T-helper 17 cell (primary cell): Measurements from ENCODE around the gene C9. TPM values are rescaled to one million over a fixed set of nuclear protein-coding genes. Genes with fewer than 3 reads are reported as not detected.

Experiments used
- ATAC-seq: fragments of 150-1000 bp; cut with Tn5 transposase; 2 replicates; pipeline ENCODE4 v1.10.0; 2021; ENCODE audit warnings: mild to moderate bottlenecking, moderate library complexity
- DNase-seq, 3 donors: peaks; one replicate each; pipeline versions ENCODE4 v3.0.0 to v3.0.0-alpha.2; 2020 to 2021
- H3K9me3 ChIP-seq: one replicate; pipeline ENCODE4 v1.7.0; 2013; ENCODE audit warnings: low read length, mild to moderate bottlenecking; ENCODE audit not compliant: control insufficient read depth, poor library complexity, severe bottlenecking
- H3K27ac Mint-ChIP-seq: one replicate; pipeline ENCODE4 v1.8.0; 2022; ENCODE audit warnings: mild to moderate bottlenecking, moderate library complexity, mixed read lengths
- H3K27me3 Mint-ChIP-seq: one replicate; pipeline ENCODE4 v1.8.0; 2022; ENCODE audit warnings: mixed read lengths
- H3K36me3 Mint-ChIP-seq: one replicate; pipeline ENCODE4 v1.8.0; 2022; ENCODE audit warnings: low read depth, mixed read lengths
- H3K4me1 Mint-ChIP-seq: one replicate; pipeline ENCODE4 v1.8.0; 2022; ENCODE audit warnings: mild to moderate bottlenecking, mixed read lengths
- H3K4me3 Mint-ChIP-seq: one replicate; pipeline ENCODE4 v1.8.0; 2022; ENCODE audit warnings: mild to moderate bottlenecking, moderate library complexity, mixed read lengths
- total RNA-seq, 4 donors: library from RNA in 2 of 4; stranded (reverse) in 2 of 4; gene quantifications; one replicate each; pipeline ENCODE4 v1.2.3 and lab custom pipeline; 2022 to 2026

Gene C9
- total RNA-seq, 2 donors from 2014 or later, result not detected

- no peaks in the 10 kb centered on the region for H3K9me3 ChIP-seq
- no peak overlapping the region for H3K27ac Mint-ChIP-seq
- H3K4me1 Mint-ChIP-seq, result peaks cover 2% of the 10 kb centered on the region
- H3K4me3 Mint-ChIP-seq, result no peak overlapping the region
- peaks cover 8% of the 10 kb centered on the region for H3K27me3 Mint-ChIP-seq
- no peak for DNase-seq
- H3K36me3 Mint-ChIP-seq, result no peaks in the 10 kb centered on the region
- ATAC-seq, result no peak
These were observed 3.4 kb upstream of the C9 start for GRCh38 chr5:39367711-39368110.

- DNase-seq (no peak), ATAC-seq (no peak)
- H3K27me3 Mint-ChIP-seq, result no peaks in the 10 kb centered on the region
- H3K9me3 ChIP-seq, result no peaks in the 10 kb centered on the region
- H3K4me1 Mint-ChIP-seq, result peaks cover 2% of the 10 kb centered on the region
- H3K4me3 Mint-ChIP-seq, result no peak overlapping the region
- H3K36me3 Mint-ChIP-seq, result no peaks in the 10 kb centered on the region
- H3K27ac Mint-ChIP-seq, result no peak overlapping the region
These were observed 1.1 kb downstream of the C9 start for GRCh38 chr5:39363217-39363616.

- peaks cover 2% of the 10 kb centered on the region for H3K4me1 Mint-ChIP-seq
- H3K36me3 Mint-ChIP-seq, result no peaks in the 10 kb centered on the region
- H3K9me3 ChIP-seq, result no peaks in the 10 kb centered on the region
- no peak for ATAC-seq
- no peak overlapping the region for H3K27ac Mint-ChIP-seq
- H3K27me3 Mint-ChIP-seq, result no peaks in the 10 kb centered on the region
- H3K4me3 Mint-ChIP-seq, result no peak overlapping the region
- no peak for DNase-seq
These were observed 1.6 kb downstream of the C9 start for GRCh38 chr5:39362646-39363045.

- H3K4me1 Mint-ChIP-seq, result peaks cover 2% of the 10 kb centered on the region
- H3K4me3 Mint-ChIP-seq, result no peak overlapping the region
- no peak overlapping the region for H3K27ac Mint-ChIP-seq
- no peak for ATAC-seq
- no peaks in the 10 kb centered on the region for H3K9me3 ChIP-seq
- no peaks in the 10 kb centered on the region for H3K27me3 Mint-ChIP-seq
- DNase-seq, result no peak
- no peaks in the 10 kb centered on the region for H3K36me3 Mint-ChIP-seq
These were observed 3.0 kb downstream of the C9 start for GRCh38 chr5:39361306-39361705.

GRCh38 chr5:39360471-39361111 lies 3.7 kb downstream of the C9 start:
- no peaks in the 10 kb centered on the region for H3K9me3 ChIP-seq
- ATAC-seq (no peak), DNase-seq (no peak)
- Mint-ChIP-seq H3K36me3 (no peaks in the 10 kb centered on the region), H3K27me3 (no peaks in the 10 kb centered on the region), H3K4me3 (no peak overlapping the region), H3K4me1 (peaks cover 2% of the 10 kb centered on the region), H3K27ac (no peak overlapping the region)

GRCh38 chr5:39356263-39356662 lies 8.0 kb downstream of the C9 start:
- Mint-ChIP-seq H3K27me3 (no peaks in the 10 kb centered on the region), H3K4me3 (no peak overlapping the region), H3K27ac (no peak overlapping the region), H3K4me1 (peaks cover 2% of the 10 kb centered on the region), H3K36me3 (no peaks in the 10 kb centered on the region)
- H3K9me3 ChIP-seq, result no peaks in the 10 kb centered on the region
- DNase-seq (no peak), ATAC-seq (no peak)

GRCh38 chr5:39355324-39355723 lies 9.0 kb downstream of the C9 start:
- Mint-ChIP-seq H3K27me3 (no peaks in the 10 kb centered on the region), H3K36me3 (no peaks in the 10 kb centered on the region), H3K4me1 (peaks cover under 1% of the 10 kb centered on the region), H3K4me3 (no peak overlapping the region), H3K27ac (no peak overlapping the region)
- DNase-seq (no peak), ATAC-seq (no peak)
- no peaks in the 10 kb centered on the region for H3K9me3 ChIP-seq

GRCh38 chr5:39353717-39354399 lies 10.4 kb downstream of the C9 start:
- no peaks in the 10 kb centered on the region for H3K36me3 Mint-ChIP-seq
- H3K4me3 Mint-ChIP-seq, result no peak overlapping the region
- no peak for ATAC-seq
- H3K27me3 Mint-ChIP-seq, result no peaks in the 10 kb centered on the region
- no peaks in the 10 kb centered on the region for H3K9me3 ChIP-seq
- H3K27ac Mint-ChIP-seq, result no peak overlapping the region
- no peak for DNase-seq
- no peaks in the 10 kb centered on the region for H3K4me1 Mint-ChIP-seq

- H3K27me3 Mint-ChIP-seq, result no peaks in the 10 kb centered on the region
- H3K4me1 Mint-ChIP-seq, result no peaks in the 10 kb centered on the region
- H3K4me3 Mint-ChIP-seq, result no peak overlapping the region
- ATAC-seq, result no peak
- no peaks in the 10 kb centered on the region for H3K9me3 ChIP-seq
- DNase-seq, result no peak
- no peaks in the 10 kb centered on the region for H3K36me3 Mint-ChIP-seq
- H3K27ac Mint-ChIP-seq, result no peak overlapping the region
These were observed 11.3 kb downstream of the C9 start for GRCh38 chr5:39352951-39353350.

GRCh38 chr5:39352170-39352569 lies 12.1 kb downstream of the C9 start:
- Mint-ChIP-seq H3K4me3 (no peak overlapping the region), H3K4me1 (no peaks in the 10 kb centered on the region), H3K27ac (no peak overlapping the region), H3K36me3 (no peaks in the 10 kb centered on the region), H3K27me3 (no peaks in the 10 kb centered on the region)
- no peaks in the 10 kb centered on the region for H3K9me3 ChIP-seq
- DNase-seq (no peak), ATAC-seq (no peak)

GRCh38 chr5:39349484-39349883 lies 14.8 kb downstream of the C9 start:
- ATAC-seq (no peak), DNase-seq (no peak)
- Mint-ChIP-seq H3K36me3 (peaks cover 2% of the 10 kb centered on the region), H3K27me3 (no peaks in the 10 kb centered on the region), H3K4me1 (no peaks in the 10 kb centered on the region), H3K4me3 (no peak overlapping the region), H3K27ac (no peak overlapping the region)
- H3K9me3 ChIP-seq, result no peaks in the 10 kb centered on the region

GRCh38 chr5:39342460-39342859 lies 21.8 kb downstream of the C9 start:
- no peaks in the 10 kb centered on the region for H3K9me3 ChIP-seq
- DNase-seq, result no peak
- peaks cover 25% of the 10 kb centered on the region for H3K27me3 Mint-ChIP-seq
- no peak for ATAC-seq
- no peak overlapping the region for H3K27ac Mint-ChIP-seq
- peaks cover 2% of the 10 kb centered on the region for H3K36me3 Mint-ChIP-seq
- no peaks in the 10 kb centered on the region for H3K4me1 Mint-ChIP-seq
- no peak overlapping the region for H3K4me3 Mint-ChIP-seq

- ATAC-seq (no peak), DNase-seq (no peak)
- peaks cover 2% of the 10 kb centered on the region for H3K36me3 Mint-ChIP-seq
- H3K4me1 Mint-ChIP-seq, result no peaks in the 10 kb centered on the region
- peaks cover 25% of the 10 kb centered on the region for H3K27me3 Mint-ChIP-seq
- no peak overlapping the region for H3K4me3 Mint-ChIP-seq
- no peaks in the 10 kb centered on the region for H3K9me3 ChIP-seq
- H3K27ac Mint-ChIP-seq, result no peak overlapping the region
These were observed 22.4 kb downstream of the C9 start for GRCh38 chr5:39341896-39342295.

- H3K9me3 ChIP-seq, result no peaks in the 10 kb centered on the region
- Mint-ChIP-seq H3K36me3 (peaks cover 1% of the 10 kb centered on the region), H3K27me3 (peaks cover 26% of the 10 kb centered on the region), H3K27ac (no peak overlapping the region), H3K4me3 (no peak overlapping the region), H3K4me1 (no peaks in the 10 kb centered on the region)
- no peak for ATAC-seq
- no peak for DNase-seq
These were observed 23.8 kb downstream of the C9 start for GRCh38 chr5:39340506-39340905.
